ENCODE measurements around the gene ZMAT2. TPM values are rescaled to one million over a fixed set of nuclear protein-coding genes. Genes with fewer than 3 reads are reported as not detected.
"Not testable (repeated sequence)": the region's sequence is repeated elsewhere in the genome, so short reads cannot be mapped to it uniquely, and the experiment has no call there.

The ZMAT2 gene
- total RNA-seq: 10 to 100 TPM; 47.5 to 58.0 TPM

GRCh38 chr5:140700177-140701144 is at the start of gene ZMAT2:
Gene ZMAT2 (plus strand): TSS chr5:140700447. CDS start chr5:140700461, 14 bp downstream.
- Mint-ChIP-seq H3K4me1 (peaks cover 24% of the 10 kb centered on the region), H3K27ac (peak within 1 kb of the TSS; percentile 98), H3K27me3 (no peaks in the 10 kb centered on the region), H3K9me3 (no peaks in the 10 kb centered on the region), H3K4me3 (peak within 1 kb of the TSS; percentile 100), H3K36me3 (ENCODE audit: low read depth) (peaks cover 98% of the 10 kb centered on the region)
- ATAC-seq (replicated peaks): peak; percentile 98

GRCh38 chr5:140658870-140659269 is 41.4 kb upstream of the ZMAT2 start:
- Mint-ChIP-seq H3K9me3 (no peaks in the 10 kb centered on the region), H3K4me1 (no peaks in the 10 kb centered on the region), H3K27ac (peak overlapping the region; percentile 45)

GRCh38 chr5:140660371-140660770 is 39.9 kb upstream of the ZMAT2 start:
- peaks cover 94% of the 10 kb centered on the region for H3K36me3 Mint-ChIP-seq (ENCODE audit: low read depth)
- not testable (repeated sequence) for H3K4me3 Mint-ChIP-seq; H3K4me1 Mint-ChIP-seq; H3K27me3 Mint-ChIP-seq; H3K9me3 Mint-ChIP-seq; ATAC-seq (replicated peaks); H3K27ac Mint-ChIP-seq

More at GRCh38 chr5:140658870-140659269, 41.4 kb upstream of the ZMAT2 start:
- no peaks in the 10 kb centered on the region for H3K27me3 Mint-ChIP-seq
- peaks cover 97% of the 10 kb centered on the region for H3K36me3 Mint-ChIP-seq (ENCODE audit: low read depth)
- ATAC-seq (replicated peaks): no peak
- H3K4me3 Mint-ChIP-seq: no peak overlapping the region

GRCh38 chr5:140664030-140664358 is 36.3 kb upstream of the ZMAT2 start:
- H3K9me3 Mint-ChIP-seq: no peaks in the 10 kb centered on the region
- H3K4me3 Mint-ChIP-seq: peak overlapping the region; percentile 100
- peaks cover 25% of the 10 kb centered on the region for H3K4me1 Mint-ChIP-seq
- peaks cover 90% of the 10 kb centered on the region for H3K36me3 Mint-ChIP-seq (ENCODE audit: low read depth)
- H3K27me3 Mint-ChIP-seq: no peaks in the 10 kb centered on the region
- peak overlapping the region; percentile 98 for H3K27ac Mint-ChIP-seq
- ATAC-seq (replicated peaks): no peak

GRCh38 chr5:140664359-140665119 is 35.7 kb upstream of the ZMAT2 start, which contains the start of gene WDR55:
Gene WDR55 (plus strand): TSS chr5:140664904. CDS start chr5:140664913, 9 bp downstream.
- Mint-ChIP-seq H3K4me1 (peaks cover 25% of the 10 kb centered on the region), H3K4me3 (peak within 1 kb of the TSS; percentile 100), H3K36me3 (ENCODE audit: low read depth) (peaks cover 90% of the 10 kb centered on the region), H3K27me3 (no peaks in the 10 kb centered on the region), H3K27ac (peak within 1 kb of the TSS; percentile 98), H3K9me3 (no peaks in the 10 kb centered on the region)
- peak; percentile 97 for ATAC-seq (replicated peaks)

- ATAC-seq (replicated peaks); H3K27me3 Mint-ChIP-seq; H3K27ac Mint-ChIP-seq; H3K4me3 Mint-ChIP-seq; H3K9me3 Mint-ChIP-seq: not testable (repeated sequence)
- Mint-ChIP-seq H3K4me1 (peaks cover 21% of the 10 kb centered on the region), H3K36me3 (ENCODE audit: low read depth) (peaks cover 97% of the 10 kb centered on the region)
Measured at GRCh38 chr5:140671035-140671434, 29.2 kb upstream of the ZMAT2 start.

- no peak overlapping the region for H3K4me3 Mint-ChIP-seq
- peaks cover 97% of the 10 kb centered on the region for H3K36me3 Mint-ChIP-seq (ENCODE audit: low read depth)
- no peak for ATAC-seq (replicated peaks)
- H3K27ac Mint-ChIP-seq: no peak overlapping the region
- H3K27me3 Mint-ChIP-seq: no peaks in the 10 kb centered on the region
- H3K4me1 Mint-ChIP-seq: peaks cover 16% of the 10 kb centered on the region
- no peaks in the 10 kb centered on the region for H3K9me3 Mint-ChIP-seq
Measured at GRCh38 chr5:140671472-140672125, 28.6 kb upstream of the ZMAT2 start.

GRCh38 chr5:140672455-140673186 is 27.6 kb upstream of the ZMAT2 start:
- peak; percentile 49 for ATAC-seq (replicated peaks)
- Mint-ChIP-seq H3K9me3 (no peaks in the 10 kb centered on the region), H3K27ac (no peak overlapping the region), H3K36me3 (ENCODE audit: low read depth) (peaks cover 97% of the 10 kb centered on the region), H3K27me3 (no peaks in the 10 kb centered on the region), H3K4me3 (no peak overlapping the region), H3K4me1 (peaks cover 6% of the 10 kb centered on the region)

- Mint-ChIP-seq H3K4me3 (no peak within 1 kb of the TSS), H3K27ac (no peak within 1 kb of the TSS), H3K4me1 (no peaks in the 10 kb centered on the region), H3K36me3 (ENCODE audit: low read depth) (peaks cover 97% of the 10 kb centered on the region), H3K27me3 (no peaks in the 10 kb centered on the region), H3K9me3 (no peaks in the 10 kb centered on the region)
- no peak for ATAC-seq (replicated peaks)
Measured at GRCh38 chr5:140673187-140673976, 26.9 kb upstream of the ZMAT2 start, which contains the start of gene DND1. Gene DND1 (minus strand): TSS chr5:140673576. CDS start chr5:140673542, 34 bp downstream.

GRCh38 chr5:140674211-140674610 is 26.0 kb upstream of the ZMAT2 start:
- Mint-ChIP-seq H3K4me3 (no peak overlapping the region), H3K27ac (no peak overlapping the region), H3K27me3 (no peaks in the 10 kb centered on the region), H3K36me3 (ENCODE audit: low read depth) (peaks cover 97% of the 10 kb centered on the region), H3K9me3 (no peaks in the 10 kb centered on the region), H3K4me1 (no peaks in the 10 kb centered on the region)
- ATAC-seq (replicated peaks): peak; percentile 40

- H3K4me1 Mint-ChIP-seq: no peaks in the 10 kb centered on the region
- H3K9me3 Mint-ChIP-seq: no peaks in the 10 kb centered on the region
- no peaks in the 10 kb centered on the region for H3K27me3 Mint-ChIP-seq
- H3K4me3 Mint-ChIP-seq: no peak overlapping the region
- H3K36me3 Mint-ChIP-seq (ENCODE audit: low read depth): peaks cover 97% of the 10 kb centered on the region
- no peak overlapping the region for H3K27ac Mint-ChIP-seq
- ATAC-seq (replicated peaks): no peak
Measured at GRCh38 chr5:140674629-140675028, 25.6 kb upstream of the ZMAT2 start.

- no peak for ATAC-seq (replicated peaks)
- Mint-ChIP-seq H3K4me3 (no peak overlapping the region), H3K27ac (peak overlapping the region; percentile 73), H3K36me3 (ENCODE audit: low read depth) (peaks cover 95% of the 10 kb centered on the region), H3K4me1 (no peaks in the 10 kb centered on the region), H3K27me3 (no peaks in the 10 kb centered on the region), H3K9me3 (no peaks in the 10 kb centered on the region)
Measured at GRCh38 chr5:140677947-140678346, 22.3 kb upstream of the ZMAT2 start.

GRCh38 chr5:140678993-140679392 is 21.3 kb upstream of the ZMAT2 start:
- H3K4me1 Mint-ChIP-seq: no peaks in the 10 kb centered on the region
- no peak overlapping the region for H3K27ac Mint-ChIP-seq
- no peaks in the 10 kb centered on the region for H3K27me3 Mint-ChIP-seq
- H3K4me3 Mint-ChIP-seq: no peak overlapping the region
- H3K9me3 Mint-ChIP-seq: no peaks in the 10 kb centered on the region
- no peak for ATAC-seq (replicated peaks)
- peaks cover 95% of the 10 kb centered on the region for H3K36me3 Mint-ChIP-seq (ENCODE audit: low read depth)
